Esophagus squamous epithelium (tissue), 5 donors: Measurements from ENCODE around the gene HOXB6. TPM values are rescaled to one million over a fixed set of nuclear protein-coding genes. Genes with fewer than 3 reads are reported as not detected.

Experiments
- DNase-seq: peaks from one replicate; lab custom pipeline; 2025; lab: John Stamatoyannopoulos, UW
- H3K27ac ChIP-seq, 4 donors: fragments of 200-600 bp; sonication (generic); one replicate each; pipeline ENCODE4 v1.5.1; 2016 to 2019; ENCODE audit warnings: mild to moderate bottlenecking in 1 of 4
- H3K27me3 ChIP-seq, 4 donors: fragments of 200-600 bp; sonication (generic); 1 replicate in 3 of 4; 2 replicates in 1 of 4; pipeline versions ENCODE4 v1.5.1 to v1.6.0; 2017 to 2021; ENCODE audit warnings: antibody characterized with exemption in 1 of 4
- H3K36me3 ChIP-seq, 3 donors: fragments of 200-600 bp; sonication (generic); one replicate each; pipeline ENCODE4 v1.5.1; 2016 to 2019
- H3K4me1 ChIP-seq, 3 donors: fragments of 200-600 bp; sonication (generic); one replicate each; pipeline ENCODE4 v1.5.1; 2017 to 2019
- H3K4me3 ChIP-seq, 4 donors: fragments of 200-600 bp; sonication (generic); 1 replicate in 3 of 4; 2 replicates in 1 of 4; pipeline ENCODE4 v1.5.1; 2016 to 2019; ENCODE audit warnings: mild to moderate bottlenecking in 2 of 4, moderate library complexity in 1 of 4
- H3K9me3 ChIP-seq, 3 donors: fragments of 200-600 bp; sonication (generic); one replicate each; pipeline ENCODE4 v1.5.1; 2016 to 2019
- CTCF ChIP-seq, 6 experiments: fragments of 450-650 bp in 4 of 6; fragments of 200-600 bp in 2 of 6; sonication (generic) in 2 of 6; IDR thresholded peaks; one replicate each; pipeline ENCODE4 v1.5.1; 2016 to 2019; ENCODE audit warnings: antibody characterized with exemption in 6 of 6, mild to moderate bottlenecking in 4 of 6, moderate library complexity in 4 of 6
- POLR2A ChIP-seq, 4 donors: fragments of 450-650 bp; IDR thresholded peaks; one replicate each; pipeline ENCODE4 v1.6.1; 2017; ENCODE audit warnings: antibody characterized with exemption in 4 of 4, mild to moderate bottlenecking in 4 of 4, moderate library complexity in 3 of 4
- WGBS, 2 donors: methylation state at CpG; one replicate each; pipeline ENCODE4 v1.1.5; 2018; 5-methylcytosine and 5-hydroxymethylcytosine counted together
- intact Hi-C: fragments of 100-400 bp; cut with DNase I; formaldehyde crosslinking; loops from one replicate; pipeline ENCODE4 v1.15.0; 2022
- total RNA-seq, 4 donors: library from RNA; depleted of rRNA; stranded (reverse); fragments of >200 nt; gene quantifications; one replicate each; pipeline ENCODE4 v1.1.0, GENCODE V29; 2016
- donor health status: DM: yes; HTN: yes; CAD: no.

HOXB6 gene
- total RNA-seq, 4 donors from 2014 or later: 1.3 to 3.1 TPM; not detected in 2

GRCh38 chr17:48624544-48625494 is 20.0 kb upstream of the HOXB6 start:
- Histone ChIP-seq H3K27ac (no peak overlapping the region), H3K36me3 (no peaks in the 10 kb centered on the region), H3K4me3 (peak overlapping the region in 3 of 4 donors; percentile 3 to 61 (median 35)), H3K4me1 (peaks cover 22 to 26% (median 23%) of the 10 kb centered on the region in 3 donors), H3K27me3 (peaks cover 42 to 100% (median 78%) of the 10 kb centered on the region in 4 donors), H3K9me3 (no peaks in the 10 kb centered on the region)
- 4 to 8% methylated on average over 6 to 14 of the region's 66 CpGs for WGBS, 2 donors
- TF ChIP-seq CTCF (IDR thresholded peaks at IDR 0.05): no peak
- TF ChIP-seq POLR2A (IDR thresholded peaks at IDR 0.05): no peak
- DNase-seq: no peak
- intact Hi-C loops: no loop called here

GRCh38 chr17:48624118-48624517 is 19.3 kb upstream of the HOXB6 start:
- intact Hi-C loops: no loop called here
- Histone ChIP-seq H3K27ac (no peak overlapping the region), H3K36me3 (no peaks in the 10 kb centered on the region), H3K9me3 (no peaks in the 10 kb centered on the region), H3K4me3 (no peak overlapping the region), H3K27me3 (peaks cover 48 to 100% (median 80%) of the 10 kb centered on the region in 4 donors), H3K4me1 (peaks cover 22 to 29% (median 23%) of the 10 kb centered on the region in 3 donors)
- 22 to 39% methylated on average over 5 of the region's 5 CpGs for WGBS, 2 donors
- no peak for DNase-seq
- no peak for TF ChIP-seq POLR2A (IDR thresholded peaks at IDR 0.05)
- no peak for TF ChIP-seq CTCF (IDR thresholded peaks at IDR 0.05)

GRCh38 chr17:48623583-48623982 is 18.8 kb upstream of the HOXB6 start:
- WGBS, 2 donors: 22 to 38% methylated on average over 3 to 4 of the region's 4 CpGs
- no peak for DNase-seq
- H3K27me3 ChIP-seq: peaks cover 48 to 100% (median 77%) of the 10 kb centered on the region in 4 donors
- peaks cover 22 to 34% (median 23%) of the 10 kb centered on the region in 3 donors for H3K4me1 ChIP-seq
- no peak overlapping the region for H3K4me3 ChIP-seq
- TF ChIP-seq POLR2A (IDR thresholded peaks at IDR 0.05) (no peak), CTCF (IDR thresholded peaks at IDR 0.05) (no peak)
- H3K36me3 ChIP-seq: no peaks in the 10 kb centered on the region
- intact Hi-C loops: no loop called here
- no peak overlapping the region for H3K27ac ChIP-seq
- H3K9me3 ChIP-seq: no peaks in the 10 kb centered on the region

GRCh38 chr17:48622857-48623256 is 18.1 kb upstream of the HOXB6 start:
- TF ChIP-seq CTCF (IDR thresholded peaks at IDR 0.05) (no peak), POLR2A (IDR thresholded peaks at IDR 0.05) (no peak)
- Histone ChIP-seq H3K36me3 (no peaks in the 10 kb centered on the region), H3K27ac (no peak overlapping the region), H3K4me3 (no peak overlapping the region), H3K9me3 (no peaks in the 10 kb centered on the region), H3K4me1 (peaks cover 22 to 41% (median 23%) of the 10 kb centered on the region in 3 donors), H3K27me3 (peaks cover 48 to 100% (median 76%) of the 10 kb centered on the region in 4 donors)
- intact Hi-C loops: no loop called here
- no peak for DNase-seq
- WGBS, 2 donors: 19 to 41% methylated on average over 10 to 11 of the region's 11 CpGs
